MCF 10A (cell line): ENCODE results near the gene DSCAML1. TPM values are rescaled to one million over a fixed set of nuclear protein-coding genes. Genes with fewer than 3 reads are reported as not detected.

Experiments used
- BruUV-seq: library from RNA; stranded (reverse); fragments of 400-500 nt; replicated peaks from 2 replicates; lab custom pipeline; 2021; lab: Mats Ljungman, UMichigan
- CTCF ChIA-PET: fragments of 300-600 bp; sonication (Branson Sonifier 250); formaldehyde crosslinking; extraction: SDS; loops from one replicate; lab custom pipeline; 2021; ENCODE audit warnings: antibody characterized with exemption, inconsistent platforms; lab: Yijun Ruan, JAX
- POLR2A ChIA-PET: fragments of 300-600, 350-650 bp; sonication (Branson Sonifier 250); formaldehyde crosslinking; extraction: SDS; loops from one replicate; lab custom pipeline; 2020; ENCODE audit warnings: antibody characterized with exemption, inconsistent platforms; lab: Yijun Ruan, JAX
- DNase-seq: peaks from one replicate; pipeline ENCODE4 v3.0.0-alpha.2; 2018; ENCODE audit not compliant: unreplicated experiment
- H3K27ac Mint-ChIP-seq: one replicate; pipeline ENCODE4 v1.8.0; 2022; ENCODE audit warnings: mild to moderate bottlenecking, low read depth, mixed read lengths; ENCODE audit not compliant: unreplicated experiment
- H3K27me3 Mint-ChIP-seq: one replicate; pipeline ENCODE4 v1.8.0; 2022; ENCODE audit warnings: mixed read lengths; ENCODE audit not compliant: insufficient read depth, unreplicated experiment
- H3K36me3 Mint-ChIP-seq: one replicate; pipeline ENCODE4 v1.8.0; 2022; ENCODE audit warnings: mild to moderate bottlenecking, moderate library complexity, mixed read lengths; ENCODE audit not compliant: insufficient read depth, unreplicated experiment
- H3K4me1 Mint-ChIP-seq: one replicate; pipeline ENCODE4 v1.8.0; 2022; ENCODE audit warnings: mixed read lengths; ENCODE audit not compliant: insufficient read depth, unreplicated experiment
- H3K4me3 Mint-ChIP-seq: one replicate; pipeline ENCODE4 v1.8.0; 2022; ENCODE audit warnings: mild to moderate bottlenecking, moderate library complexity, mixed read lengths; ENCODE audit not compliant: unreplicated experiment
- H3K9me3 Mint-ChIP-seq: one replicate; pipeline ENCODE4 v1.8.0; 2022; ENCODE audit warnings: mixed read lengths; ENCODE audit not compliant: unreplicated experiment
- intact Hi-C: fragments of 100-400 bp; cut with micrococcal nuclease; formaldehyde crosslinking; loops from 2 replicates; pipeline ENCODE4 v1.14.1; 2022
- total RNA-seq: library from RNA; stranded (reverse); gene quantifications from 2 replicates; pipeline ENCODE4 v1.2.3, GENCODE V29; 2022
- TF ChIP-seq, protein P1 (sequence below): fragments of 200-600 bp; IDR thresholded peaks from one replicate; pipeline ENCODE4 v1.8.0; 2022; ENCODE audit warnings: antibody characterized with exemption, mild to moderate bottlenecking; ENCODE audit not compliant: unreplicated experiment

DSCAML1 gene
- total RNA-seq, 1 experiment from 2014 or later: not detected

- no peaks in the 10 kb centered on the region for H3K4me1 Mint-ChIP-seq
- intact Hi-C loops: no loop called here
- no peak overlapping the region for H3K27ac Mint-ChIP-seq
- BruUV-seq: no TSS peak
- H3K36me3 Mint-ChIP-seq: no peaks in the 10 kb centered on the region
- DNase-seq: no peak
- H3K4me3 Mint-ChIP-seq: no peak overlapping the region
- ChIA-PET CTCF (no interaction called here), POLR2A (interaction anchor here (0.6 to 1.0 kb wide), 2 partner anchors 12 to 950 kb away, joined by 3 read pairs; no protein-coding TSS in a partner anchor)
- peaks cover 86% of the 10 kb centered on the region for H3K27me3 Mint-ChIP-seq
- H3K9me3 Mint-ChIP-seq: no peaks in the 10 kb centered on the region
- TF ChIP-seq, protein P1, sequence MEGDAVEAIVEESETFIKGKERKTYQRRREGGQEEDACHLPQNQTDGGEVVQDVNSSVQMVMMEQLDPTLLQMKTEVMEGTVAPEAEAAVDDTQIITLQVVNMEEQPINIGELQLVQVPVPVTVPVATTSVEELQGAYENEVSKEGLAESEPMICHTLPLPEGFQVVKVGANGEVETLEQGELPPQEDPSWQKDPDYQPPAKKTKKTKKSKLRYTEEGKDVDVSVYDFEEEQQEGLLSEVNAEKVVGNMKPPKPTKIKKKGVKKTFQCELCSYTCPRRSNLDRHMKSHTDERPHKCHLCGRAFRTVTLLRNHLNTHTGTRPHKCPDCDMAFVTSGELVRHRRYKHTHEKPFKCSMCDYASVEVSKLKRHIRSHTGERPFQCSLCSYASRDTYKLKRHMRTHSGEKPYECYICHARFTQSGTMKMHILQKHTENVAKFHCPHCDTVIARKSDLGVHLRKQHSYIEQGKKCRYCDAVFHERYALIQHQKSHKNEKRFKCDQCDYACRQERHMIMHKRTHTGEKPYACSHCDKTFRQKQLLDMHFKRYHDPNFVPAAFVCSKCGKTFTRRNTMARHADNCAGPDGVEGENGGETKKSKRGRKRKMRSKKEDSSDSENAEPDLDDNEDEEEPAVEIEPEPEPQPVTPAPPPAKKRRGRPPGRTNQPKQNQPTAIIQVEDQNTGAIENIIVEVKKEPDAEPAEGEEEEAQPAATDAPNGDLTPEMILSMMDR: no peak
These were observed 258.5 kb downstream of the DSCAML1 start for GRCh38 chr11:117538263-117539135.

DNA sequence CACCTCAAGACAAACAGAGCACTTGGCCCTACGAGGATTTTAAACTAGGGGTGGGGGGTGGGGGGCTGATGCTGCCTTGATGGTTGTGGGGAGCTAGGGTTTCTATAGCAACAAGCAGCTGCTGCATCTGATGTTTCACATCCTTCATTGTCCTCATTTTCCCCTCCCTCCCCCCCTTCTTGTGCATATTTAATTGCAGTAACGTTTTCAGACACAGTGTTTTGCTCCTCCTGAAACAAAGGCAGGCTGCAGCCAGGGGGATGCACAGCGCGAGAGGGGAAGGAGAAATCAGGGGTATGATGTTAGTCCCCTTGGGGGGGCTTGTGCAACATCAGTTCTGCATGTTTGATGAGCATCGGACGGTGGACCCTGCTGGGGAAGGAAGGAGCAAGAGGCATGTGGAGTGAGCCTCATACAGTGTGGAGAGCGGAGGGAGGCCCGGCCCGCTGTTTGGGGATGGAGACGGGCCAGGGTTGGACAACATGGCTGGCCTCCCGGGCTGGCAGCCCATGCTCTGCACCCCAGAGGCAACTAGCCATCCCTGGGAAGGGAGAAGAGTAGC lies 261.1 kb downstream of the DSCAML1 start:
- intact Hi-C loops: no loop called here
- POLR2A ChIA-PET: no interaction called here
- Mint-ChIP-seq H3K36me3 (no peaks in the 10 kb centered on the region), H3K4me3 (no peak overlapping the region), H3K4me1 (no peaks in the 10 kb centered on the region), H3K27ac (no peak overlapping the region), H3K27me3 (peaks cover 82% of the 10 kb centered on the region), H3K9me3 (no peaks in the 10 kb centered on the region)
- no TSS peak for BruUV-seq
- DNase-seq: no peak
- TF ChIP-seq, protein P1: no peak
- CTCF ChIA-PET: interaction anchor here (0.7 kb wide), 1 partner anchor 15 kb away, joined by 3 read pairs; no protein-coding TSS in a partner anchor

- ChIA-PET POLR2A (interaction anchor here (0.7 kb wide), 1 partner anchor 53 kb away, joined by 3 read pairs; no protein-coding TSS in a partner anchor), CTCF (no interaction called here)
- TF ChIP-seq, protein P1: no peak
- H3K4me1 Mint-ChIP-seq: no peaks in the 10 kb centered on the region
- H3K27ac Mint-ChIP-seq: no peak overlapping the region
- intact Hi-C loops: no loop called here
- no peaks in the 10 kb centered on the region for H3K9me3 Mint-ChIP-seq
- DNase-seq: no peak
- no peaks in the 10 kb centered on the region for H3K36me3 Mint-ChIP-seq
- H3K4me3 Mint-ChIP-seq: no peak overlapping the region
- peaks cover 82% of the 10 kb centered on the region for H3K27me3 Mint-ChIP-seq
- no TSS peak for BruUV-seq
These were observed 261.7 kb downstream of the DSCAML1 start for GRCh38 chr11:117535201-117535849.

DNA sequence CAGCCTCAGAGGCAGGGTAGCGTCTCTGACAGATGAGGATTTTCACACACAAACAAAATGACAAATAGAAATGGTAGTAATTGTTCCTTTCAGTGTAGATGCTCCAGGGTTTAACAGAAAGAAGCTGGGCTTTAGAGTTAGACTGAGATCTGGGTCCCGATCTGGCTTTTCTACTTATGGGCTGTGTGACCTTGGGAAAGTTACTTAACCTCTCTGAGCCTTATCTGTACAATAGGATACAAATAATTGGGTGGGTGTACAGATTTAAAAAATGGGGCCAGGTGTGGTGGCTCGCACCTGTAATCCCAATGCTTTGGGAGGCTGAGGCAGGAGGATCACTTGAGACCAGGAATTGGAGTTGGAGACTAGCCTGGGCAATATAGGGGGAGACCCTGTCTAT lies 264.4 kb downstream of the DSCAML1 start:
- no peak for DNase-seq
- POLR2A ChIA-PET: no interaction called here
- BruUV-seq: no TSS peak
- Mint-ChIP-seq H3K27ac (no peak overlapping the region), H3K36me3 (no peaks in the 10 kb centered on the region), H3K9me3 (no peaks in the 10 kb centered on the region), H3K4me3 (no peak overlapping the region), H3K27me3 (peaks cover 56% of the 10 kb centered on the region), H3K4me1 (no peaks in the 10 kb centered on the region)
- intact Hi-C loops: no loop called here
- TF ChIP-seq, protein P1: no peak
- CTCF ChIA-PET: no interaction called here
